H1 (cell line): ENCODE data around the gene GPC3. TPM values are rescaled to one million over a fixed set of nuclear protein-coding genes. Genes with fewer than 3 reads are reported as not detected.
A peak's percentile ranks its signal among the peaks of the same experiment; 100 is the strongest.

Experiments
- CTCF ChIA-PET: fragments of 300-600 bp; sonication (Branson Sonifier 250); formaldehyde crosslinking; loops from one replicate; lab custom pipeline; 2021; ENCODE audit not compliant: partially characterized antibody; lab: Charles Lee
- POLR2A ChIA-PET: fragments of 300-600 bp; sonication (Branson Sonifier 250); formaldehyde crosslinking; loops from one replicate; lab custom pipeline; 2021; ENCODE audit warnings: inconsistent platforms; ENCODE audit not compliant: partially characterized antibody; lab: Charles Lee
- DNase-seq, 2 experiments: peaks; one replicate each; pipeline versions ENCODE4 v3.0.0 to v3.0.0-alpha.2; 2010 to 2022; ENCODE audit warnings: low spot score in 2 of 2, low read depth in 1 of 2, mixed read lengths in 1 of 2
- FAIRE-seq: peaks from 2 replicates; lab custom pipeline; 2011; peaks lifted over from hg19 to GRCh38; lab: Jason Lieb, UNC
- H2AFZ ChIP-seq: 2 replicates; pipeline ENCODE4 v1.8.1; 2012; ENCODE audit warnings: low read length, inconsistent platforms
- H2AK5ac ChIP-seq: 2 replicates; pipeline ENCODE4 v1.6.1; 2013; ENCODE audit warnings: low read depth, low read length
- H2BK120ac ChIP-seq: replicated peaks from 2 replicates; pipeline ENCODE3; 2013; ENCODE audit warnings: low read depth, low read length, inconsistent platforms
- H2BK12ac ChIP-seq: 2 replicates; pipeline ENCODE4 v1.6.1; 2013; ENCODE audit warnings: low read depth, low read length
- H2BK15ac ChIP-seq: 2 replicates; pipeline ENCODE4 v1.6.1; 2013; ENCODE audit warnings: low read length
- H2BK20ac ChIP-seq: 2 replicates; pipeline ENCODE4 v1.6.1; 2013; ENCODE audit warnings: low read length
- H2BK5ac ChIP-seq: 2 replicates; pipeline ENCODE4 v1.6.1; 2013; ENCODE audit warnings: low read depth, low read length
- H3K14ac ChIP-seq: 2 replicates; pipeline ENCODE4 v1.6.1; 2013; ENCODE audit warnings: inconsistent platforms; ENCODE audit not compliant: insufficient read length
- H3K18ac ChIP-seq: 2 replicates; pipeline ENCODE4 v1.6.1; 2013; ENCODE audit warnings: low read length; ENCODE audit errors: extremely low read depth
- H3K23ac ChIP-seq: 2 replicates; pipeline ENCODE4 v1.6.1; 2013; ENCODE audit warnings: inconsistent platforms; ENCODE audit not compliant: insufficient read length
- H3K23me2 ChIP-seq: 2 replicates; pipeline ENCODE4 v1.6.1; 2013; ENCODE audit warnings: low read depth, low read length
- H3K27ac ChIP-seq: 2 replicates; pipeline ENCODE4 v1.6.1; 2011; ENCODE audit warnings: low read depth, low read length, inconsistent platforms
- H3K27me3 ChIP-seq, 4 experiments: replicated peaks in 1 of 4; 1 replicate in 1 of 4; 2 replicates in 3 of 4; pipeline versions ENCODE4 v1.6.1 to v1.8.1; 2011 to 2013; ENCODE audit warnings: low read length in 3 of 4, mild to moderate bottlenecking in 3 of 4, inconsistent platforms in 2 of 4, mixed read lengths in 2 of 4, moderate library complexity in 1 of 4; ENCODE audit not compliant: control insufficient read depth in 3 of 4, insufficient read depth in 3 of 4; ENCODE audit errors: extremely low read depth in 1 of 4
- H3K36me3 ChIP-seq, 4 experiments: 2 replicates each; pipeline versions ENCODE4 v1.6.1 to v1.8.1; 2011 to 2013; ENCODE audit warnings: mild to moderate bottlenecking in 4 of 4, low read length in 3 of 4, moderate library complexity in 2 of 4, control low read depth in 1 of 4, inconsistent platforms in 1 of 4; ENCODE audit not compliant: insufficient read depth in 4 of 4, control insufficient read depth in 2 of 4
- H3K4ac ChIP-seq: replicated peaks from 2 replicates; pipeline ENCODE3; 2013; ENCODE audit warnings: low read length, low read depth, mixed read lengths, inconsistent platforms; ENCODE audit not compliant: insufficient read length
- H3K4me1 ChIP-seq, 4 experiments: replicated peaks in 1 of 4; 1 replicate in 1 of 4; 2 replicates in 3 of 4; pipeline versions ENCODE4 v1.6.1 to v1.8.1; 2011 to 2013; ENCODE audit warnings: low read length in 3 of 4, inconsistent platforms in 2 of 4, mixed read lengths in 1 of 4; ENCODE audit not compliant: insufficient read depth in 4 of 4, control insufficient read depth in 3 of 4
- H3K4me2 ChIP-seq, 2 experiments: 2 replicates each; pipeline versions ENCODE4 v1.6.1 to v1.8.1; 2011 to 2013; ENCODE audit warnings: low read depth in 2 of 2, low read length in 2 of 2, control low read depth in 1 of 2, inconsistent platforms in 1 of 2, mild to moderate bottlenecking in 1 of 2; ENCODE audit not compliant: insufficient read depth in 1 of 2
- H3K4me3 ChIP-seq, 4 experiments: fragments of 200-600, 300-600 bp in 1 of 4; sonication (generic), shearing (Covaris generic), sonication (Bioruptor Twin) in 1 of 4; 2 replicates each; pipeline versions ENCODE4 v1.5.1 to v1.8.1; 2011 to 2016; ENCODE audit warnings: low read length in 4 of 4, low read depth in 3 of 4, control low read depth in 2 of 4, inconsistent platforms in 2 of 4, mild to moderate bottlenecking in 2 of 4, mixed read lengths in 1 of 4, moderate library complexity in 1 of 4; ENCODE audit not compliant: insufficient read depth in 2 of 4; ENCODE audit errors: extremely low read depth in 1 of 4
- H3K56ac ChIP-seq: replicated peaks from 2 replicates; pipeline ENCODE3; 2013; ENCODE audit warnings: low read depth, mild to moderate bottlenecking, mixed read lengths, low read length, inconsistent platforms; ENCODE audit not compliant: insufficient read length
- H3K79me1 ChIP-seq: 2 replicates; pipeline ENCODE4 v1.6.1; 2013; ENCODE audit warnings: low read depth, low read length, control low read depth
- H3K79me2 ChIP-seq, 2 experiments: 2 replicates each; pipeline versions ENCODE4 v1.6.1 to v1.8.1; 2012 to 2013; ENCODE audit warnings: low read length in 2 of 2, mild to moderate bottlenecking in 2 of 2, inconsistent platforms in 1 of 2; ENCODE audit not compliant: insufficient read depth in 2 of 2, control insufficient read depth in 1 of 2
- H3K9ac ChIP-seq, 4 experiments: replicated peaks in 1 of 4; 1 replicate in 1 of 4; 2 replicates in 3 of 4; pipeline versions ENCODE4 v1.6.1 to v1.8.1; 2011 to 2013; ENCODE audit warnings: low read depth in 3 of 4, low read length in 3 of 4, control low read depth in 2 of 4, mild to moderate bottlenecking in 2 of 4, moderate library complexity in 2 of 4, inconsistent platforms in 1 of 4; ENCODE audit errors: extremely low read depth in 1 of 4
- H3K9me3 ChIP-seq, 2 experiments: 2 replicates each; pipeline versions ENCODE4 v1.6.1 to v1.8.1; 2012 to 2013; ENCODE audit warnings: mild to moderate bottlenecking in 2 of 2, moderate library complexity in 2 of 2, control low read depth in 1 of 2, inconsistent platforms in 1 of 2, low read depth in 1 of 2, low read length in 1 of 2, mixed read lengths in 1 of 2; ENCODE audit not compliant: insufficient read depth in 2 of 2
- H4K20me1 ChIP-seq, 2 experiments: replicated peaks in 1 of 2; 2 replicates each; pipeline versions ENCODE3 to v1.8.1; 2011 to 2013; ENCODE audit warnings: inconsistent platforms in 2 of 2, low read length in 2 of 2, mild to moderate bottlenecking in 1 of 2; ENCODE audit not compliant: insufficient read depth in 2 of 2, control insufficient read depth in 1 of 2
- H4K5ac ChIP-seq: 2 replicates; pipeline ENCODE4 v1.6.1; 2013; ENCODE audit warnings: low read length, low read depth, mixed read lengths, inconsistent platforms; ENCODE audit not compliant: insufficient read length
- H4K8ac ChIP-seq: 2 replicates; pipeline ENCODE4 v1.8.0; 2013; ENCODE audit warnings: mild to moderate bottlenecking, moderate library complexity, low read length, inconsistent platforms; ENCODE audit not compliant: insufficient read depth; ENCODE audit errors: extremely low read depth
- H4K91ac ChIP-seq: replicated peaks from 2 replicates; pipeline ENCODE3; 2013; ENCODE audit warnings: low read length, mixed read lengths, inconsistent platforms; ENCODE audit not compliant: insufficient read length
- BCL11A ChIP-seq, 2 experiments: IDR thresholded peaks; one replicate each; pipeline ENCODE4 v1.6.1; 2011; ENCODE audit warnings: low read depth in 2 of 2, low read length in 2 of 2, mild to moderate bottlenecking in 2 of 2
- RBBP5 ChIP-seq: IDR thresholded peaks from 2 replicates; pipeline ENCODE4 v1.7.1; 2012; ENCODE audit warnings: low read depth, mild to moderate bottlenecking, inconsistent platforms, low read length, moderate library complexity, borderline replicate concordance
- RNF2 ChIP-seq: fragments of 200-900, 300-1000 bp; sonication (generic); IDR thresholded peaks from 2 replicates; pipeline ENCODE4 v1.7.1; 2016; ENCODE audit warnings: borderline replicate concordance, low read depth, mild to moderate bottlenecking, antibody characterized with exemption, low read length; ENCODE audit not compliant: poor library complexity, severe bottlenecking; ENCODE audit errors: missing control alignments
- SIRT6 ChIP-seq: IDR thresholded peaks from one replicate; pipeline ENCODE4 v1.7.1; 2012; ENCODE audit warnings: low read length, inconsistent platforms
- SRF ChIP-seq: IDR thresholded peaks from 2 replicates; pipeline ENCODE4 v1.6.1; 2011; ENCODE audit warnings: mild to moderate bottlenecking, low read depth, low read length, moderate library complexity
- SUZ12 ChIP-seq: fragments of 200-600 bp; sonication (generic); IDR thresholded peaks from 2 replicates; pipeline ENCODE4 v1.6.1; 2012; ENCODE audit warnings: mild to moderate bottlenecking, inconsistent platforms, low read length, moderate library complexity, mixed read lengths
- TCF12 ChIP-seq: IDR thresholded peaks from 2 replicates; pipeline ENCODE4 v1.6.1; 2011; ENCODE audit warnings: low read depth, mild to moderate bottlenecking, low read length
- ZNF274 ChIP-seq: IDR thresholded peaks from 2 replicates; pipeline ENCODE4 v1.7.0; 2012; ENCODE audit warnings: low read length, borderline replicate concordance; ENCODE audit errors: extremely low read depth
- WGBS, 2 experiments: shearing (Covaris generic) in 1 of 2; methylation state at CpG; one replicate each; pipeline versions ENCODE4 v1.1.6 to v1.1.7; 2013 to 2015; ENCODE audit warnings: low lambda C conversion rate in 2 of 2, mixed read lengths in 2 of 2, inconsistent platforms in 1 of 2, low coverage in 1 of 2, missing lambda C conversion rate in 1 of 2; ENCODE audit not compliant: insufficient replicate concordance in 2 of 2, insufficient coverage in 1 of 2, insufficient read length in 1 of 2; ENCODE audit errors: extremely low coverage in 1 of 2, missing lambda C conversion rate in 1 of 2; 5-methylcytosine and 5-hydroxymethylcytosine counted together
- polyA plus RNA-seq, 7 experiments: library from polyadenylated mRNA; depleted of rRNA in 3 of 7; stranded (reverse) in 5 of 7; unstranded in 2 of 7; fragments of >200 nt in 5 of 7; fragments of 200-250 nt in 2 of 7; gene quantifications; 1 replicate in 5 of 7; 2 replicates in 1 of 7; 4 replicates in 1 of 7; pipeline versions ENCODE4 v1.2.1 to v1.2.3, GENCODE V29; 2011 to 2013; ENCODE audit warnings: missing spikeins in 2 of 7, mixed read lengths in 2 of 7
- total RNA-seq: library from RNA; stranded (reverse); fragmentation: NEBNext Ultra II Directional; extraction: Animal tissue kit (Norgen Biotek cat#: 25700); gene quantifications from 2 replicates; pipeline ENCODE4 v1.2.1, GENCODE V29; 2021
- TF ChIP-seq, protein P1 (sequence below): IDR thresholded peaks from 2 replicates; pipeline ENCODE4 v1.6.1; 2012; ENCODE audit warnings: inconsistent platforms

The GPC3 gene
- total and polyA plus RNA-seq, 2 of the 8 experiments (the other 6 are each of a cell fraction or from before 2014, with no cell fraction given) = 64.8 to 71.9 TPM

DNA sequence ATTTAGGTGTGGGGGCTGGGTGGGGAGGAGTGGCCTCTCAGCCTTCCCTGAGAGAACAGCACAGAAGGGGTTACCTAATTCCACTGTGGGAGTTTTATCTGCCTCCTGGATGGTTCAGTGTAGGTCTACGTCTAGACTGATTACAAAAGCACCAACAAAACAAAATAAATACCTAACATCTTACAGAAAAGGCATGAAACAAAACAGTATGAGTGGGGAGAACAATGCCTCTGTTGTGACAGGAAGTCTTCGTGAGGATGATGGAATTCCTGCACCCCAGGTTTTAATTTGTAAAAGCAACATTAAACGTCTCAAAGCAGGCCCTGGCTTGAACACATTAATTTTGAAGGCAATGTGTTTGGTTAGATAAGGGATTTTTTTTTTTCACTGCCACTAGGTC is 458.0 kb downstream of the GPC3 start:
- H3K9ac ChIP-seq = no peak overlapping the region
- 0 out of 2 replicates have a peak overlapping the region, but pooled peaks have one; percentile 39 for H2BK12ac ChIP-seq
- no peak overlapping the region for H3K4me3 ChIP-seq
- H3K36me3 ChIP-seq = no peaks in the 10 kb centered on the region
- no peak overlapping the region for H4K91ac ChIP-seq
- no peaks in the 10 kb centered on the region for H3K9me3 ChIP-seq
- H2AK5ac ChIP-seq = no peak overlapping the region
- H3K4me1 ChIP-seq = peaks cover 0 to 7% (median under 1%) of the 10 kb centered on the region in 4 experiments; a peak in 2 of 7 replicates
- POLR2A ChIA-PET = no interaction called here
- no peaks in the 10 kb centered on the region for H4K20me1 ChIP-seq
- H3K18ac ChIP-seq = no peak overlapping the region
- H3K56ac ChIP-seq = no peak overlapping the region
- H3K23ac ChIP-seq = no peak overlapping the region
- no peaks in the 10 kb centered on the region for H3K79me2 ChIP-seq
- no peak overlapping the region for H3K27ac ChIP-seq
- no peak overlapping the region; the same call in 1 of the 2 replicates for H2BK5ac ChIP-seq
- WGBS, 2 experiments = 29% methylated on average over 3 of the region's 3 CpGs; no CpG with 5 or more reads in 1 of the 2 experiments
- H4K8ac ChIP-seq = no peak overlapping the region
- no peaks in the 10 kb centered on the region for H3K23me2 ChIP-seq
- no peak overlapping the region for H3K14ac ChIP-seq
- FAIRE-seq = no peak
- peak in 1 of 2 experiments; percentile 2 for DNase-seq
- no peaks in the 10 kb centered on the region for H3K79me1 ChIP-seq
- H2BK15ac ChIP-seq = no peak overlapping the region
- no peak overlapping the region for H4K5ac ChIP-seq
- no peak overlapping the region for H3K4ac ChIP-seq
- H2BK20ac ChIP-seq = no peak overlapping the region
- no peak overlapping the region for H3K4me2 ChIP-seq
- CTCF ChIA-PET = no interaction called here
- H2BK120ac ChIP-seq = no peak overlapping the region
- no peaks in the 10 kb centered on the region for H3K27me3 ChIP-seq
- no peak overlapping the region for H2AFZ ChIP-seq
- TF ChIP-seq SIRT6 = no peak
- TF ChIP-seq, protein P1, sequence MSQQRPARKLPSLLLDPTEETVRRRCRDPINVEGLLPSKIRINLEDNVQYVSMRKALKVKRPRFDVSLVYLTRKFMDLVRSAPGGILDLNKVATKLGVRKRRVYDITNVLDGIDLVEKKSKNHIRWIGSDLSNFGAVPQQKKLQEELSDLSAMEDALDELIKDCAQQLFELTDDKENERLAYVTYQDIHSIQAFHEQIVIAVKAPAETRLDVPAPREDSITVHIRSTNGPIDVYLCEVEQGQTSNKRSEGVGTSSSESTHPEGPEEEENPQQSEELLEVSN = no peak
- TF ChIP-seq BCL11A (IDR thresholded peaks at IDR 0.05; ENCODE audit: low read depth in 2 of 2, low read length in 2 of 2) = no peak
- no peak for TF ChIP-seq RBBP5
- TF ChIP-seq TCF12 = no peak
- no peak for TF ChIP-seq RNF2
- TF ChIP-seq SRF = no peak
- TF ChIP-seq ZNF274 = no peak
- TF ChIP-seq SUZ12 = no peak
- TF ChIP-seq, all 59 proteins: peak for 0
